Glutamatergic neuron (in vitro differentiated cells): ENCODE data around the gene PMF1. TPM values are rescaled to one million over a fixed set of nuclear protein-coding genes. Genes with fewer than 3 reads are reported as not detected.
A peak's percentile ranks its signal among the peaks of the same experiment; 100 is the strongest.

ENCODE experiments used
- DNase-seq: peaks from one replicate; pipeline ENCODE4 v3.0.0; 2022
- H3K27ac Mint-ChIP-seq: one replicate; pipeline ENCODE4 v1.8.0; 2020; ENCODE audit warnings: mild to moderate bottlenecking, mixed read lengths, inconsistent platforms; ENCODE audit not compliant: unreplicated experiment
- H3K27me3 Mint-ChIP-seq: one replicate; pipeline ENCODE4 v1.8.0; 2020; ENCODE audit warnings: mild to moderate bottlenecking, moderate library complexity, mixed read lengths, inconsistent platforms; ENCODE audit not compliant: unreplicated experiment
- H3K36me3 Mint-ChIP-seq: one replicate; pipeline ENCODE4 v1.8.0; 2020; ENCODE audit warnings: mild to moderate bottlenecking, mixed read lengths, inconsistent platforms; ENCODE audit not compliant: unreplicated experiment
- H3K4me1 Mint-ChIP-seq: one replicate; pipeline ENCODE4 v1.8.0; 2020; ENCODE audit warnings: mild to moderate bottlenecking, low read depth, mixed read lengths, inconsistent platforms; ENCODE audit not compliant: unreplicated experiment
- H3K4me3 Mint-ChIP-seq: one replicate; pipeline ENCODE4 v1.8.0; 2020; ENCODE audit warnings: mild to moderate bottlenecking, mixed read lengths, inconsistent platforms; ENCODE audit not compliant: unreplicated experiment
- H3K9me3 Mint-ChIP-seq: one replicate; pipeline ENCODE4 v1.8.0; 2020; ENCODE audit warnings: mild to moderate bottlenecking, moderate library complexity, mixed read lengths, inconsistent platforms; ENCODE audit not compliant: unreplicated experiment
- CTCF ChIP-seq: fragments of 200-600 bp; sonication (generic); IDR thresholded peaks from one replicate; pipeline ENCODE4 v1.5.0; 2021; ENCODE audit not compliant: partially characterized antibody, unreplicated experiment
- total RNA-seq: library from RNA; stranded (reverse); fragmentation: NEBNext Ultra II Directional; extraction: Animal tissue kit (Norgen Biotek cat#: 25700); gene quantifications from one replicate; pipeline ENCODE4 v1.2.1, GENCODE V29; 2021; ENCODE audit not compliant: unreplicated experiment

Gene PMF1
- total RNA-seq, 1 donor from 2014 or later = 31.6 TPM

DNA sequence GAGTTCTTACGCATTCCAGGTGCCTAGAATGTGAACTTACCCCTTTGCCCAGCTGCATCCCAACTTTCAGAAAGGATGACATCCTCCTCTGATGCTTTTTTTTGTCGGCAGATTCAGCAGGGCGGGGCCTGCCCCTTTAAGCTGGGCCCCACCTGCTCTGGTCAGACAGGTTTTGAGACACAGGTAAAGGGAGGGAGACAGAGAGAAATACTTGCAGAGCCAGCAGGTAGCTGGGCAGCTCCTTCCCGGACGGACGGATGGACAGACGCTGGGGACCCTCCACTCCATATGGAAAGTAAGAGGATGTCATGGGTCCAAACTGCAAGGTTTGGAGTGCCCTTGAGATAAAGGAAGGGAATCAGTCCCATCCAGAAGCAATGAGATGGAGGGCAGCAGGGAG, 71.3 kb downstream of the PMF1 start, which contains the start of gene TMEM79:
Gene TMEM79, plus strand, starts transcription at position 214 of the 400 bp plus-strand sequence. CDS start 902 bp downstream, outside the sequence.
- Mint-ChIP-seq H3K36me3 (no peaks in the 10 kb centered on the region), H3K27me3 (peaks cover 3% of the 10 kb centered on the region)
- no peak for DNase-seq

DNA sequence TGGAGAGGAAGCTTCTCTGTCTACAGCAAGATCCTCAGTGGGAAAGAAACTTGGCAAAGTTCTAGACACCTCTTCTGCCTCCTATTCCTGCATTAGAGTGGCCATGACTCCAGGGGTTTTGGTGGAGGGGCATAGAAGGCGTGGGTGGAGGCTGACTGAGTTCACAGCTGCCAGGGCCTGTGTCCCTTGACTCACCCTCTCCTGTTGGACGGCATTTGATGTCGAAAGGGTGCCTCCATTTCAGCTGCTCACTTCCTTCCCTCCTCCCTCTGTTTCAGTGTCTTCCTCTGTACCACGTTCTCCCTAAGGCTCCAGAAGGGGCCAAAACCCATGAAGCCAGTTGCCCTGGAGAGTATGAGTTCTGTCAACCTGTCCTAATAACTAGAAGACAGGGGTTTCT, 72.0 kb downstream of the PMF1 start:
- no peak overlapping the region for H3K4me3 Mint-ChIP-seq
- H3K27ac Mint-ChIP-seq = no peak overlapping the region
- peaks cover 18% of the 10 kb centered on the region for H3K4me1 Mint-ChIP-seq
- H3K36me3 Mint-ChIP-seq = no peaks in the 10 kb centered on the region
- H3K9me3 Mint-ChIP-seq = peaks cover 15% of the 10 kb centered on the region
- no peak for DNase-seq
- peaks cover 3% of the 10 kb centered on the region for H3K27me3 Mint-ChIP-seq
- TF ChIP-seq CTCF = no peak

More for the DNA sequence above, 71.3 kb downstream of the PMF1 start, which contains the start of gene TMEM79:
- no peak for TF ChIP-seq CTCF
- peaks cover 15% of the 10 kb centered on the region for H3K9me3 Mint-ChIP-seq
- peak within 1 kb of the TSS; percentile 97 for H3K4me3 Mint-ChIP-seq
- peaks cover 18% of the 10 kb centered on the region for H3K4me1 Mint-ChIP-seq
- H3K27ac Mint-ChIP-seq = peak within 1 kb of the TSS; percentile 88

GRCh38 chr1:156285437-156285836, 72.6 kb downstream of the PMF1 start:
- Mint-ChIP-seq H3K27me3 (peaks cover 3% of the 10 kb centered on the region), H3K27ac (no peak overlapping the region), H3K4me3 (no peak overlapping the region), H3K9me3 (peaks cover 15% of the 10 kb centered on the region), H3K4me1 (peaks cover 14% of the 10 kb centered on the region), H3K36me3 (no peaks in the 10 kb centered on the region)
- DNase-seq = no peak
- no peak for TF ChIP-seq CTCF

DNA sequence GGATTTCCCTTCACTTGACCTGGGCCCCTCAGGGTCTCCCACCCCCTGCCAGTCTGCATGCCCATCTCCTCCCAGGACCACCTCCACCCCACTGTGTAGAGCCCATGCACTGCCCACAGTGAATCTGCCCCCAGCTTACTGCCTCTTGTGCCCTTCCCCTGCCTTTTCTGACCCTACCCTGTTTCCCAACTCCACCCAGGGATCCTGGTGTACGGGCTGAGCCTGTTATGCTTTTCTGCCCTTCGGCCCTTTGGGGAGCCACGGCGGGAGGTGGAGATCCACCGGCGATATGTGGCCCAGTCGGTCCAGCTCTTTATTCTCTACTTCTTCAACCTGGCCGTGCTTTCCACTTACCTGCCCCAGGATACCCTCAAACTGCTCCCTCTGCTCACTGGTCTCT, 73.3 kb downstream of the PMF1 start:
- Mint-ChIP-seq H3K27me3 (peaks cover 3% of the 10 kb centered on the region), H3K4me1 (peaks cover 15% of the 10 kb centered on the region), H3K27ac (no peak overlapping the region), H3K9me3 (peaks cover 15% of the 10 kb centered on the region), H3K4me3 (no peak overlapping the region), H3K36me3 (no peaks in the 10 kb centered on the region)
- DNase-seq = no peak
- TF ChIP-seq CTCF = no peak

Other genes starting within 250 kb of the PMF1 start
- 222 TPM for gene ARHGEF2, start 234.5 kb upstream of the PMF1 start, total RNA-seq
- 199 TPM for gene SSR2, start 192.1 kb upstream of the PMF1 start, total RNA-seq
- gene UBQLN4, start 159.2 kb upstream of the PMF1 start, total RNA-seq = 52.4 TPM
- gene LAMTOR2, start 158.2 kb upstream of the PMF1 start, total RNA-seq = 47.0 TPM
- not detected for gene RAB25, start 151.8 kb upstream of the PMF1 start, total RNA-seq
- 114 TPM for gene MEX3A, start 130.5 kb upstream of the PMF1 start, total RNA-seq
- 47.7 TPM for gene LMNA, start 98.3 kb upstream of the PMF1 start, total RNA-seq
- 4.0 TPM for gene SEMA4A, start 59.4 kb upstream of the PMF1 start, total RNA-seq
- gene SLC25A44, start 18.9 kb upstream of the PMF1 start, total RNA-seq = 66.0 TPM
- not detected for gene BGLAP, start 29.2 kb downstream of the PMF1 start, total RNA-seq
- gene PAQR6, start 35.0 kb downstream of the PMF1 start, total RNA-seq = 10.8 TPM
- gene SMG5, start 69.8 kb downstream of the PMF1 start, total RNA-seq = 86.6 TPM
- gene TMEM79, start 71.3 kb downstream of the PMF1 start, total RNA-seq = 2.4 TPM
- gene GLMP, start 82.7 kb downstream of the PMF1 start, total RNA-seq = 35.4 TPM
- gene VHLL, start 86.3 kb downstream of the PMF1 start, total RNA-seq = not detected
- gene CCT3, start 125.3 kb downstream of the PMF1 start, total RNA-seq = 347 TPM
- gene TSACC, start 125.5 kb downstream of the PMF1 start, total RNA-seq = not detected
- gene RHBG, start 156.2 kb downstream of the PMF1 start, total RNA-seq = not detected